IMR-90 (cell line): ENCODE data around the gene SLC39A2. TPM values are rescaled to one million over a fixed set of nuclear protein-coding genes. Genes with fewer than 3 reads are reported as not detected.

ENCODE experiments used
- ATAC-seq: fragments of 200-7000 bp; cut with Tn5 transposase; 2 replicates; pipeline ENCODE4 v1.9.1; 2020; ENCODE audit warnings: low read depth, mild to moderate bottlenecking, moderate library complexity
- BruUV-seq: library from RNA; stranded (reverse); fragments of 400-500 nt; replicated peaks from 2 replicates; lab custom pipeline; 2021; lab: Mats Ljungman, UMichigan
- CTCF ChIA-PET: fragments of 300-600 bp; formaldehyde crosslinking; extraction: SDS; loops from one replicate; lab custom pipeline; 2021; ENCODE audit warnings: antibody characterized with exemption; lab: Yijun Ruan, JAX
- POLR2A ChIA-PET: fragments of 300-600 bp; sonication (Branson Sonifier 250); formaldehyde crosslinking; loops from one replicate; lab custom pipeline; 2022; ENCODE audit warnings: antibody characterized with exemption; ENCODE audit not compliant: unreplicated experiment; lab: Charles Lee
- DNase-seq: peaks from one replicate; pipeline ENCODE4 v3.0.0; 2013
- H2AFZ ChIP-seq: replicated peaks from 2 replicates; pipeline ENCODE3; 2013; ENCODE audit warnings: low read length, mild to moderate bottlenecking; ENCODE audit not compliant: poor library complexity
- H2AK5ac ChIP-seq: 2 replicates; pipeline ENCODE4 v1.6.1; 2013; ENCODE audit warnings: low read depth, low read length, inconsistent platforms
- H2AK9ac ChIP-seq: replicated peaks from 2 replicates; pipeline ENCODE3; 2013; ENCODE audit warnings: mild to moderate bottlenecking, low read depth, low read length, moderate library complexity; ENCODE audit not compliant: poor library complexity
- H2BK120ac ChIP-seq: 2 replicates; pipeline ENCODE4 v1.6.1; 2013; ENCODE audit warnings: low read depth, low read length, inconsistent platforms
- H2BK15ac ChIP-seq: 3 replicates; pipeline ENCODE4 v1.6.1; 2013; ENCODE audit warnings: low read depth, low read length, inconsistent platforms
- H2BK20ac ChIP-seq: 2 replicates; pipeline ENCODE4 v1.6.1; 2013; ENCODE audit warnings: low read depth, mild to moderate bottlenecking, inconsistent platforms, low read length, moderate library complexity
- H2BK5ac ChIP-seq: 2 replicates; pipeline ENCODE4 v1.6.1; 2013; ENCODE audit warnings: mild to moderate bottlenecking, low read depth, low read length, inconsistent platforms; ENCODE audit not compliant: poor library complexity, severe bottlenecking
- H3K14ac ChIP-seq: replicated peaks from 2 replicates; pipeline ENCODE4 v1.6.1; 2013; ENCODE audit warnings: low read depth, low read length, inconsistent platforms
- H3K18ac ChIP-seq: 2 replicates; pipeline ENCODE4 v1.6.1; 2013; ENCODE audit warnings: low read depth, low read length, control low read depth
- H3K23ac ChIP-seq: 2 replicates; pipeline ENCODE4 v1.6.1; 2013; ENCODE audit warnings: low read depth, low read length, inconsistent platforms
- H3K27ac ChIP-seq: 2 replicates; pipeline ENCODE4 v1.5.1; 2013; ENCODE audit warnings: mild to moderate bottlenecking, control low read depth, low read length; ENCODE audit not compliant: insufficient read depth
- H3K27me3 ChIP-seq: 2 replicates; pipeline ENCODE4 v1.6.1; 2013; ENCODE audit warnings: low read length; ENCODE audit not compliant: control insufficient read depth, insufficient read depth
- H3K36me3 ChIP-seq: 2 replicates; pipeline ENCODE4 v1.6.1; 2013; ENCODE audit warnings: low read length, mixed read lengths; ENCODE audit not compliant: control insufficient read depth, insufficient read depth
- H3K4ac ChIP-seq: 2 replicates; pipeline ENCODE4 v1.6.1; 2013; ENCODE audit warnings: low read depth, low read length, inconsistent platforms
- H3K4me1 ChIP-seq: 2 replicates; pipeline ENCODE4 v1.6.1; 2013; ENCODE audit warnings: low read length, mixed read lengths; ENCODE audit not compliant: control insufficient read depth, insufficient read depth
- H3K4me2 ChIP-seq: 2 replicates; pipeline ENCODE4 v1.6.1; 2013; ENCODE audit warnings: low read depth, mild to moderate bottlenecking, control low read depth, low read length, moderate library complexity
- H3K4me3 ChIP-seq: 2 replicates; pipeline ENCODE4 v1.5.1; 2013; ENCODE audit warnings: low read depth, mild to moderate bottlenecking, control low read depth, low read length, moderate library complexity; ENCODE audit not compliant: insufficient read depth
- H3K56ac ChIP-seq: 2 replicates; pipeline ENCODE4 v1.6.1; 2013; ENCODE audit warnings: low read length, inconsistent platforms; ENCODE audit not compliant: insufficient read depth; ENCODE audit errors: extremely low read depth
- H3K79me1 ChIP-seq, 2 experiments: 2 replicates each; pipeline ENCODE4 v1.6.1; 2013; ENCODE audit warnings: low read length in 2 of 2, inconsistent platforms in 1 of 2, low read depth in 1 of 2
- H3K9ac ChIP-seq: 2 replicates; pipeline ENCODE4 v1.6.1; 2013; ENCODE audit warnings: low read depth, low read length, control low read depth
- H3K9me1 ChIP-seq: 2 replicates; pipeline ENCODE4 v1.6.1; 2013; ENCODE audit warnings: low read length, inconsistent platforms; ENCODE audit not compliant: insufficient read depth
- H3K9me3 ChIP-seq: 2 replicates; pipeline ENCODE4 v1.6.1; 2013; ENCODE audit warnings: low read length; ENCODE audit not compliant: control insufficient read depth, insufficient read depth
- H4K20me1 ChIP-seq: 2 replicates; pipeline ENCODE4 v1.6.1; 2013; ENCODE audit warnings: low read length, inconsistent platforms; ENCODE audit not compliant: insufficient read depth
- H4K5ac ChIP-seq: 2 replicates; pipeline ENCODE4 v1.6.1; 2013; ENCODE audit warnings: mild to moderate bottlenecking, low read depth, low read length, control low read depth
- H4K8ac ChIP-seq, 2 experiments: 2 replicates each; pipeline ENCODE4 v1.6.1; 2013; ENCODE audit warnings: low read depth in 2 of 2, low read length in 2 of 2, control low read depth in 1 of 2, inconsistent platforms in 1 of 2
- H4K91ac ChIP-seq: 2 replicates; pipeline ENCODE4 v1.6.1; 2013; ENCODE audit warnings: low read depth, low read length, inconsistent platforms; ENCODE audit not compliant: insufficient read depth
- BHLHE40 ChIP-seq: fragments of 150-350 bp; IDR thresholded peaks from 2 replicates; pipeline ENCODE4 v1.6.1; 2016; ENCODE audit warnings: mild to moderate bottlenecking, low read depth, low read length
- CEBPB ChIP-seq: IDR thresholded peaks from 2 replicates; pipeline ENCODE4 v1.6.1; 2012; ENCODE audit warnings: low read depth, low read length, improper control_type of control experiment
- MAFK ChIP-seq: IDR thresholded peaks from 2 replicates; pipeline ENCODE4 v1.6.1; 2012; ENCODE audit warnings: low read depth, low read length, improper control_type of control experiment
- MAZ ChIP-seq: IDR thresholded peaks from 2 replicates; pipeline ENCODE4 v1.6.1; 2012; ENCODE audit warnings: low read depth, mild to moderate bottlenecking, low read length, improper control_type of control experiment, moderate library complexity, borderline replicate concordance
- NFE2L2 ChIP-seq: fragments of 150-350 bp; IDR thresholded peaks from 2 replicates; pipeline ENCODE4 v1.6.1; 2016; ENCODE audit warnings: low read depth, mild to moderate bottlenecking, low read length
- RAD21 ChIP-seq: IDR thresholded peaks from 2 replicates; pipeline ENCODE4 v1.6.1; 2012; ENCODE audit warnings: low read length, improper control_type of control experiment
- RFX5 ChIP-seq: IDR thresholded peaks from 2 replicates; pipeline ENCODE4 v1.8.0; 2012; ENCODE audit warnings: low read depth, mild to moderate bottlenecking, low read length, moderate library complexity
- WGBS, 2 experiments: methylation state at CpG; one replicate each; pipeline versions ENCODE4 v1.1.5 to v1.1.7; 2013; ENCODE audit warnings: missing lambda C conversion rate in 2 of 2; ENCODE audit not compliant: insufficient read length in 1 of 2; ENCODE audit errors: extremely low coverage in 2 of 2; 5-methylcytosine and 5-hydroxymethylcytosine counted together
- dilution Hi-C: fragments of 300-500 bp; cut with HindIII; formaldehyde crosslinking; loops from one replicate; pipeline ENCODE4 v1.14.3; 2018; ENCODE audit warnings: low sequenced_read_pairs; ENCODE audit not compliant: unreplicated experiment
- in situ Hi-C: fragments of 300-500 bp; cut with MboI; formaldehyde crosslinking; loops from 3 replicates; pipeline ENCODE4 v1.14.3; 2019; ENCODE audit warnings: low sequenced_read_pairs, inconsistent platforms, mixed read lengths
- intact Hi-C: fragments of 100-400 bp; cut with micrococcal nuclease; formaldehyde crosslinking; loops from 2 replicates; pipeline ENCODE4 v1.10.0; 2022
- polyA plus RNA-seq, 3 experiments: library from polyadenylated mRNA; depleted of rRNA; stranded (reverse); fragments of >200 nt; gene quantifications; 2 replicates each; pipeline ENCODE4 v1.2.3, GENCODE V29; 2012; ENCODE audit warnings: low replicate concordance in 1 of 3
- total RNA-seq: library from RNA; depleted of rRNA; stranded (reverse); fragments of >200 nt; gene quantifications from 2 replicates; pipeline ENCODE4 v1.2.3, GENCODE V29; 2012

Gene SLC39A2
- total and polyA plus RNA-seq, 2 of the 4 experiments (the other 2 are of a cell fraction), result not detected

- no peak for ATAC-seq
- no peak overlapping the region for H3K4me3 ChIP-seq
- WGBS, 2 experiments, result 84% methylated on average over 3 of the region's 5 CpGs; no CpG with 5 or more reads in 1 of the 2 experiments
- TF ChIP-seq MAFK (no peak), RFX5 (no peak), BHLHE40 (no peak), NFE2L2 (no peak), RAD21 (no peak), CEBPB (no peak), MAZ (no peak)
- no peak overlapping the region for H3K14ac ChIP-seq
- no peaks in the 10 kb centered on the region for H3K36me3 ChIP-seq
- H4K91ac ChIP-seq, result no peak overlapping the region
- H3K9me1 ChIP-seq, result no peaks in the 10 kb centered on the region
- intact Hi-C loops, result no loop called here
- POLR2A ChIA-PET, result no interaction called here
- no peak overlapping the region for H3K27ac ChIP-seq
- no peak overlapping the region for H2BK5ac ChIP-seq
- H3K56ac ChIP-seq, result no peak overlapping the region
- no peak overlapping the region for H3K18ac ChIP-seq
- no peak overlapping the region for H3K4ac ChIP-seq
- CTCF ChIA-PET, result interaction anchor here (0.7 to 0.8 kb wide), 2 partner anchors 16 to 84 kb away, joined by 3 read pairs; no protein-coding TSS in a partner anchor
- no peak overlapping the region for H4K8ac ChIP-seq
- dilution Hi-C loops, result no loop called here
- peaks cover 58% of the 10 kb centered on the region for H3K27me3 ChIP-seq
- no peak overlapping the region for H2BK120ac ChIP-seq
- H3K79me1 ChIP-seq, result no peaks in the 10 kb centered on the region
- DNase-seq, result no peak
- H2BK15ac ChIP-seq, result no peak overlapping the region
- H2BK20ac ChIP-seq, result no peak overlapping the region
- no TSS peak for BruUV-seq
- in situ Hi-C loops, result no loop called here
- no peaks in the 10 kb centered on the region for H3K9me3 ChIP-seq
- H4K5ac ChIP-seq, result no peak overlapping the region
- H4K20me1 ChIP-seq, result no peaks in the 10 kb centered on the region
- H2AFZ ChIP-seq, result no peak overlapping the region
- no peak overlapping the region for H2AK5ac ChIP-seq
- no peak overlapping the region for H3K23ac ChIP-seq
- H3K4me1 ChIP-seq, result no peaks in the 10 kb centered on the region
- H2AK9ac ChIP-seq, result no peak overlapping the region
- no peak overlapping the region for H3K9ac ChIP-seq
- H3K4me2 ChIP-seq, result no peak overlapping the region
These were observed 22.0 kb downstream of the SLC39A2 start for GRCh38 chr14:21020977-21021545.
